ENCODE measurements around the gene IDUA. TPM values are rescaled to one million over a fixed set of nuclear protein-coding genes. Genes with fewer than 3 reads are reported as not detected.

IDUA gene
- total RNA-seq, 4 donors from 2014 or later: 40.4 to 114 (median 71.4) TPM

DNA sequence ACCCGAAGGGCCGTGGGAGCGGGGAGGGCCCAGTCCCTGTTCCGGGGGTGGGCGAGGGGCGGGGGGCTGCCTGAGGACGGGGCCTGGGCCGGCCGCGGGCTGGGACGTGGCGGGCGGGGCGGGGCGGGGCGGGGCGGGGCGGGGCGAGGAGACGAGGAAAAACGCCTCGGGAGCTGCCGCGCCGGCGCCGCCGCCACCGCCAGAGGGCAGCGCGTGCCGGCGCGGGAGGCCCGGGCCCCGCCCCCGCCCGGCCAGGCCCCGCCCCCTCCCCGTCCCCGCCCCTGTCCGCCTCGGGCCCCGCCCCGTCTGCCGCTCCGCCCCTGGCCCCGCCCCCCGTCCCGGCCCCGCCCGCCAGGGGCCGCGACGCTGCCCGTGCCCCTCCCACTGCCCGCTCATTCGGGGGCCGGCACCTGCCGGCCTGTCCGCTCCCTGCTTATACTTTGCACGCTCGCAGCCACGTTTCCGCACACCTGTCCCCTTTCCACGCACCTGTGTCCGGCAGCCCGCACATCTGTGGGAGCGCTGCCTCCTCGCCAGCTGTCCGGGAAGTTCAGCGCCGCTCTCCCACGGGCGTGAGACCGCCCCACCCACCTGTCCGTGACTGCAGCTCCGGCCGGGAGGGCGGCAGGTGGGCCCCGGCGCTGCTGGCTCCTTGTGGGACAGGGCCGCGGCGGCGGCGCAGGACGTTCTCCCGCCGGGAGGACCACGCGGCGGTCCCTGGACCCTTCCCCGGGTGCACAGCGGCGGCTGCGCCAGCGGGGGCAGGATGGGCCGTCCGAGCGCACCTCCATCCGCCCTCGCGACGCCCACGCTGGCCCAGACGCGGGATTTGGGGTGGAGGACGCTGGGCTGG, 22.9 kb downstream of the IDUA start:
- Histone ChIP-seq H3K9me3 (no peaks in the 10 kb centered on the region), H3K36me3 (no peaks in the 10 kb centered on the region)
- peak; percentile 19 to 53 for TF ChIP-seq POLR2A (IDR thresholded peaks at IDR 0.05)
- peak in 4 of 6 experiments; percentile 4 to 33 (median 15) for TF ChIP-seq CTCF (IDR thresholded peaks at IDR 0.05)

GRCh38 chr4:1010395-1011021, 23.7 kb downstream of the IDUA start:
- H3K4me3 ChIP-seq: peak overlapping the region; percentile 62 to 90 (median 66)
- no peak for TF ChIP-seq POLR2A (IDR thresholded peaks at IDR 0.05)
- no peak for TF ChIP-seq CTCF (IDR thresholded peaks at IDR 0.05)
- H3K27ac ChIP-seq: peak overlapping the region; percentile 85 to 96 (median 90)
- DNase-seq: peak; percentile 68 to 89 (median 81)
- H3K36me3 ChIP-seq: no peaks in the 10 kb centered on the region
- peaks cover 0 to 31% (median 17%) of the 10 kb centered on the region in 4 donors for H3K4me1 ChIP-seq
- no peaks in the 10 kb centered on the region for H3K9me3 ChIP-seq
- H3K27me3 ChIP-seq: no peaks in the 10 kb centered on the region

More for the DNA sequence above, 22.9 kb downstream of the IDUA start:
- peaks cover 0 to 31% (median 17%) of the 10 kb centered on the region in 4 donors for H3K4me1 ChIP-seq
- no peaks in the 10 kb centered on the region for H3K27me3 ChIP-seq
- DNase-seq: peak; percentile 73 to 89 (median 85)
- peak overlapping the region; percentile 65 to 97 (median 81) for H3K4me3 ChIP-seq
- peak overlapping the region; percentile 85 to 96 (median 90) for H3K27ac ChIP-seq

DNA sequence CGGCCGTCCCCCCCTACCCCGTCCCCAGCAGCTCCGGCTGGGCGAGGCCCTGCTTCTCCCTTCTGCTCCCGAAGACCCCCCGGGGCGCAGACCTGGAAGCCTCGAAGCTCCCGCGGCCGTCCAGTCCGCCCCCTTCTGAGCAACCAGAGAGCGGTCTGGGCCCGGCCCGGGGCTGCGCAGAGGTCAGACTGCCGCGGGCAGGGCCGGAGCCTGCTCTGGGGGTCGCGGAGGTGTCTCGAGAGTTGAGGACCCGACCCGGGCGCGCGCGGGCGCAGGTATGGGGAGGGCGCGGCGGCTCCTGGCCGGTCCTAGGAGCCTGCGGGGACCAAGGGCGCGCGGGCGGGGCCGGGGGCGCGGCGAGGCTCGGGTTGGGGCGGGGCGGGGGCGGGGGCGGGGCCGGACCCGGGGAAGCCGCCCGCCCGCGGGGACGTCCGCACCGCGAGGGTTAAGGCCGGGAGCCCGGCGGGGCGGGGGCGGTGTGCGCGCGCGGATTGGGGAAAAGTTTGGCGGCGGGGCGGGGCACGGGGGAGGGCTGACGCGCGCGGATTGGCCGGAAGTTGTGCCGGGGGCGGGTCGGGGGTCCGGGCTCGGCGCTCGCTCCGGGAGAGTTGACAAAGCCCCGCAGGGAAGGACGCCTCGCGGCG, 24.3 kb downstream of the IDUA start, which contains the start of gene FGFRL1:
FGFRL1 (plus strand) TSS at position 605 of the 644 bp plus-strand sequence. CDS start 860 bp downstream, outside the sequence.
- peak within 1 kb of the TSS; percentile 85 to 96 (median 90) for H3K27ac ChIP-seq
- peak; percentile 91 to 98 (median 97) for DNase-seq
- peak within 1 kb of the TSS; percentile 62 to 90 (median 66) for H3K4me3 ChIP-seq
- H3K27me3 ChIP-seq: no peaks in the 10 kb centered on the region
- TF ChIP-seq CTCF (IDR thresholded peaks at IDR 0.05): no peak
- TF ChIP-seq POLR2A (IDR thresholded peaks at IDR 0.05): peak in 1 of 2 donors; percentile 41
- no peaks in the 10 kb centered on the region for H3K9me3 ChIP-seq
- no peaks in the 10 kb centered on the region for H3K36me3 ChIP-seq
- H3K4me1 ChIP-seq: peaks cover 0 to 31% (median 17%) of the 10 kb centered on the region in 4 donors

DNA sequence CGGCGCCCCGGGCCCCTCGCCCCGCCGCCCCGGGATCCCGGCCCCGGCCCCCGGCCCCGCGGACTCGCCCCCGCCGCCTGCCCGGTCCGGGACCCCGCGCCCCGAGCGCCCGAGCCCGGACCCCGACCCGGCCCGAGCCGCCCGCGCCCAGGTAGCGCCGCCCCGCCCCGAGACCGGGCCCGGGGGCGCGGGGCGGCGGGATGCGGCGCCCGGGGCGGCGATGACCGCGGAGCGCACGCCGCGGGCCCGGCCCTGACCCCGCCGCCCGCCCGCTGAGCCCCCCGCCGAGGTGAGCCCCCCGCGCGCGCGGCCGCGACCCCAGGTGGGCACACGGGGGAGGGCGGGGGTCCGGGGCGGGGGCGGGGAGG, 24.8 kb downstream of the IDUA start:
- H3K4me1 ChIP-seq: peaks cover 0 to 31% (median 17%) of the 10 kb centered on the region in 4 donors
- H3K27ac ChIP-seq: peak overlapping the region in 2 of 4 donors; percentile 85 to 96
- no peaks in the 10 kb centered on the region for H3K9me3 ChIP-seq
- no peaks in the 10 kb centered on the region for H3K36me3 ChIP-seq
- no peak for TF ChIP-seq CTCF (IDR thresholded peaks at IDR 0.05)
- TF ChIP-seq POLR2A (IDR thresholded peaks at IDR 0.05): no peak
- no peak for DNase-seq
- H3K27me3 ChIP-seq: no peaks in the 10 kb centered on the region
- peak overlapping the region; percentile 42 to 90 (median 65) for H3K4me3 ChIP-seq

GRCh38 chr4:1012034-1012739, 25.3 kb downstream of the IDUA start:
- Histone ChIP-seq H3K4me3 (peak overlapping the region; percentile 42 to 70 (median 65)), H3K9me3 (no peaks in the 10 kb centered on the region), H3K27ac (peak overlapping the region in 2 of 4 donors; percentile 38 to 96), H3K4me1 (peaks cover 0 to 31% (median 17%) of the 10 kb centered on the region in 4 donors), H3K27me3 (no peaks in the 10 kb centered on the region), H3K36me3 (no peaks in the 10 kb centered on the region)
- TF ChIP-seq POLR2A (IDR thresholded peaks at IDR 0.05) (no peak), CTCF (IDR thresholded peaks at IDR 0.05) (no peak)
- DNase-seq: peak; percentile 38 to 75 (median 66)

All from Peyer's patch (tissue), 4 donors.